CD4-positive, alpha-beta memory T cell (primary cell): ENCODE data around the gene PLXDC2. TPM values are rescaled to one million over a fixed set of nuclear protein-coding genes. Genes with fewer than 3 reads are reported as not detected.

Source experiments
- CTCF ChIA-PET: fragments of 350-600 bp; sonication (Branson Sonifier 250); formaldehyde crosslinking; loops from one replicate; lab custom pipeline; 2021; ENCODE audit warnings: inconsistent platforms; ENCODE audit not compliant: partially characterized antibody; lab: Charles Lee
- POLR2A ChIA-PET: fragments of 350-600 bp; sonication (Branson Sonifier 250); formaldehyde crosslinking; loops from one replicate; lab custom pipeline; 2021; ENCODE audit not compliant: partially characterized antibody; lab: Charles Lee
- DNase-seq, 5 donors: peaks; one replicate each; pipeline versions ENCODE4 v3.0.0 to v3.0.0-alpha.2; 2020 to 2022; ENCODE audit warnings: mixed read lengths in 1 of 5
- H3K27ac ChIP-seq: one replicate; pipeline ENCODE4 v1.7.0; 2013; ENCODE audit warnings: low read depth, low read length
- H3K27me3 ChIP-seq: 2 replicates; pipeline ENCODE4 v1.7.0; 2013; ENCODE audit warnings: mild to moderate bottlenecking, low read length, moderate library complexity; ENCODE audit not compliant: insufficient read depth
- H3K36me3 ChIP-seq: 2 replicates; pipeline ENCODE4 v1.7.0; 2013; ENCODE audit warnings: mild to moderate bottlenecking, low read length, moderate library complexity; ENCODE audit not compliant: insufficient read depth
- H3K4me1 ChIP-seq: 2 replicates; pipeline ENCODE4 v1.7.0; 2013; ENCODE audit warnings: mild to moderate bottlenecking, low read length, moderate library complexity; ENCODE audit not compliant: insufficient read depth
- H3K4me3 ChIP-seq, 2 donors: one replicate each; pipeline ENCODE4 v1.7.0; 2013; ENCODE audit warnings: low read length in 2 of 2, mild to moderate bottlenecking in 1 of 2
- H3K9me3 ChIP-seq, 2 donors: one replicate each; pipeline ENCODE4 v1.7.0; 2013; ENCODE audit warnings: low read length in 2 of 2, control low read depth in 1 of 2; ENCODE audit not compliant: control insufficient read depth in 1 of 2
- H3K27ac Mint-ChIP-seq, 7 donors: one replicate each; pipeline ENCODE4 v1.8.0; 2020 to 2021; ENCODE audit warnings: mixed read lengths in 7 of 7, mild to moderate bottlenecking in 6 of 7, inconsistent platforms in 3 of 7, moderate library complexity in 3 of 7
- H3K27me3 Mint-ChIP-seq, 2 donors: one replicate each; pipeline ENCODE4 v1.8.0; 2020 to 2021; ENCODE audit warnings: mixed read lengths in 2 of 2
- H3K36me3 Mint-ChIP-seq, 2 donors: one replicate each; pipeline ENCODE4 v1.8.0; 2020 to 2021; ENCODE audit warnings: mixed read lengths in 2 of 2, inconsistent platforms in 1 of 2, mild to moderate bottlenecking in 1 of 2
- H3K4me1 Mint-ChIP-seq, 4 donors: one replicate each; pipeline ENCODE4 v1.8.0; 2020 to 2021; ENCODE audit warnings: mixed read lengths in 4 of 4, mild to moderate bottlenecking in 1 of 4
- H3K4me3 Mint-ChIP-seq, 8 donors: one replicate each; pipeline ENCODE4 v1.8.0; 2020 to 2021; ENCODE audit warnings: mixed read lengths in 8 of 8, mild to moderate bottlenecking in 7 of 8, moderate library complexity in 6 of 8, inconsistent platforms in 3 of 8
- H3K9me3 Mint-ChIP-seq, 8 donors: one replicate each; pipeline ENCODE4 v1.8.0; 2020 to 2021; ENCODE audit warnings: mixed read lengths in 8 of 8, mild to moderate bottlenecking in 5 of 8, inconsistent platforms in 3 of 8, moderate library complexity in 1 of 8
- intact Hi-C: fragments of 100-400 bp; cut with micrococcal nuclease; formaldehyde crosslinking; loops from one replicate; pipeline ENCODE4 v1.15.1; 2023
- polyA plus RNA-seq, 2 donors: library from polyadenylated mRNA; unstranded; fragments of 300-500 nt; fragmentation: Illumina TruSeq; gene quantifications; one replicate each; pipeline ENCODE4 v1.2.3, GENCODE V29; 2021
- total RNA-seq, 2 experiments: library from RNA; stranded (reverse); gene quantifications; one replicate each; pipeline ENCODE4 v1.2.3, GENCODE V29; 2021

PLXDC2 gene
- total and polyA plus RNA-seq, 4 experiments from 2014 or later, result 0.90 to 1.2 TPM; not detected in 2

DNA sequence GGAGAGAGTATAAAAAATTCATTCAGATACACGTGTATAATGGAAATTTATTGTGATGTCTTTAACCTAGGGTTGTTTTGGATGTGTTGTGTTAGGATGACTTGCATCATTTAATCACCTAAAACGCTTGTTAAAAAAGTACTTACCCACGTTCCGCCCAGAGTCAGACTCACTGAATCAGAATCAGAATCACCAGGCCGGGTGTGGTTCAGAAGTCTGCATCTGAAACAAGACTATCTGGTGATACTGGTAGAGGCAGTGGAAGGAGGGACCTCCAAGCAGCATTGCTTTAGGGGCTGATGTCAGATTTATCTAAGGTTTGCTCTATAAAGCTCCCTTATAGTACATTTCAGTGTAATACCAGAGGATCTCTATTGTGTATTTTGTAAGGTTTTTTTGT is 20.5 kb upstream of the PLXDC2 start:
- POLR2A ChIA-PET, result no interaction called here
- no peaks in the 10 kb centered on the region for H3K27me3 ChIP-seq
- H3K9me3 ChIP-seq, result peaks cover 0 to 4% of the 10 kb centered on the region in 2 donors
- H3K4me3 Mint-ChIP-seq, result no peak overlapping the region
- CTCF ChIA-PET, result no interaction called here
- no peaks in the 10 kb centered on the region for H3K4me1 Mint-ChIP-seq
- intact Hi-C loops, result no loop called here
- no peak for DNase-seq
- no peak overlapping the region for H3K27ac ChIP-seq
- no peak overlapping the region for H3K27ac Mint-ChIP-seq
- no peaks in the 10 kb centered on the region for H3K36me3 Mint-ChIP-seq
- no peak overlapping the region for H3K4me3 ChIP-seq
- H3K9me3 Mint-ChIP-seq, result peaks cover 0 to 5% (median 2%) of the 10 kb centered on the region in 8 donors
- H3K4me1 ChIP-seq, result no peaks in the 10 kb centered on the region
- no peaks in the 10 kb centered on the region for H3K36me3 ChIP-seq
- no peaks in the 10 kb centered on the region for H3K27me3 Mint-ChIP-seq

DNA sequence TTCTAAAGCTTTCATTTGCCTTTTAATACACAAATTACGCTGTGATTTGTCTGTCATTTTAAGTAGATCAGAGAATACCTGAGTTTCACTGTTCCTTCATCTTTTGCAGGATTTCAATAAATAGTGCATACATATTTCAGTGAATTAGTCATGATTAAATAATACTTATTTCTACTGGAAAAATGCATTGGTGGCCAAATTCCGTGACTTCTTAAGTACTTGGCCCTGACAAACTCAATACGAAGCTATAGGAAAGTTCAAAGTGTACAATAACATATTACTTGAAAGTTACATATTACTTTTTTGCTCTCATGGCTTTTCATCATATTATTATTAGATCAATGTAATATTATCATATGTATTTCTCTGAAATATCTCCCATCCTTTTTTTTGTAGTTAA is 16.1 kb upstream of the PLXDC2 start:
- no peaks in the 10 kb centered on the region for H3K27me3 Mint-ChIP-seq
- CTCF ChIA-PET, result no interaction called here
- peaks cover 0 to 12% (median 4%) of the 10 kb centered on the region in 8 donors for H3K9me3 Mint-ChIP-seq
- intact Hi-C loops, result no loop called here
- no peak overlapping the region for H3K4me3 Mint-ChIP-seq
- H3K27me3 ChIP-seq, result no peaks in the 10 kb centered on the region
- H3K36me3 Mint-ChIP-seq, result no peaks in the 10 kb centered on the region
- H3K27ac Mint-ChIP-seq, result no peak overlapping the region
- no peaks in the 10 kb centered on the region for H3K4me1 ChIP-seq
- no peaks in the 10 kb centered on the region for H3K4me1 Mint-ChIP-seq
- no peaks in the 10 kb centered on the region for H3K36me3 ChIP-seq
- H3K27ac ChIP-seq, result no peak overlapping the region
- H3K9me3 ChIP-seq, result peaks cover 0 to 4% of the 10 kb centered on the region in 2 donors
- H3K4me3 ChIP-seq, result no peak overlapping the region
- POLR2A ChIA-PET, result no interaction called here
- DNase-seq, result no peak

DNA sequence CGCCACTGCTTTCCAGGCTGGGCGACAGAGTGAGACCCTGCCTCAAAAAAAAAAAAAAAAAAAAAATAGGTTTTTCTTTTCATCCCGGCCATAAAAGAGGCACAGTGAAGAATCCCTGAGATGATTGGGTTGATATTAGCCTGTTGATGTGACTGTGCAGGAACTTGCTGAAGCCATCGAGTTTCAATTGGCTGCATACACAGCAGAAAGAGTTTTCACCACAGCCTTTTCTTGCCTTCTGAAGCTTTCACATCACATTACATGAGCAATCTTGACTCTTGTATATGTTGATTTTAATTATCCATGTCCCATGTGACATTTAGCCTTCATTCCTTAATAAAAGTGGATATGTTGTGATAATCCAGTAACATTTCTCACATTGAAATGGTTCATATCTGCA is 14.9 kb upstream of the PLXDC2 start:
- H3K27ac Mint-ChIP-seq, result no peak overlapping the region
- CTCF ChIA-PET, result no interaction called here

DNA sequence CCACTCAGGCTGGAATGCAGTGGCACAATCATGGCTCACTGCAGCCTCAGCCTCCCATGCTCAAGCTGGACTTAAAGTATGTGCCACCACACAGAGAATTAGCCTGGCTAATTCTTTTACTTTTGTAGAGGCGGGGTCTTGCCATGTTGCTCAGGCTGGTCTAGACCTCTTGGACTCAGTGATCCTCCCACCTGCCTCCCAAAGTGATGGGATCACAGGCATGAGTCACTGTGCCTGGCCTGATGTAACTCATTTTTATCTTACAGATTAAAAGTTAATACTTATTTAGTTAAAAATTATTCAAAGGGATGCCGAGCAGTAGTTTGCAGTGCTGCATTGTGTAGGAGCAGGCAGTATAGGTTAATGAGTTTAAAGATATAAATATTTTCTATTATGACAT is 12.6 kb upstream of the PLXDC2 start:
- peaks cover 0 to 3% of the 10 kb centered on the region in 2 donors for H3K9me3 ChIP-seq
- H3K27me3 ChIP-seq, result no peaks in the 10 kb centered on the region
- Mint-ChIP-seq H3K4me1 (no peaks in the 10 kb centered on the region), H3K36me3 (no peaks in the 10 kb centered on the region), H3K9me3 (peaks cover 0 to 14% (median 5%) of the 10 kb centered on the region in 8 donors), H3K4me3 (no peak overlapping the region), H3K27me3 (no peaks in the 10 kb centered on the region), H3K27ac (no peak overlapping the region)
- no peaks in the 10 kb centered on the region for H3K4me1 ChIP-seq
- ChIA-PET POLR2A (no interaction called here), CTCF (no interaction called here)
- no peak overlapping the region for H3K27ac ChIP-seq
- no peak for DNase-seq
- no peaks in the 10 kb centered on the region for H3K36me3 ChIP-seq
- no peak overlapping the region for H3K4me3 ChIP-seq
- intact Hi-C loops, result no loop called here

More for the DNA sequence above, 14.9 kb upstream of the PLXDC2 start:
- Histone ChIP-seq H3K36me3 (no peaks in the 10 kb centered on the region), H3K27me3 (no peaks in the 10 kb centered on the region), H3K4me3 (no peak overlapping the region), H3K27ac (no peak overlapping the region), H3K9me3 (peaks cover 0 to 4% of the 10 kb centered on the region in 2 donors), H3K4me1 (no peaks in the 10 kb centered on the region)
- no peaks in the 10 kb centered on the region for H3K36me3 Mint-ChIP-seq
- H3K9me3 Mint-ChIP-seq, result peaks cover 0 to 18% (median 5%) of the 10 kb centered on the region in 8 donors
- POLR2A ChIA-PET, result no interaction called here
- intact Hi-C loops, result no loop called here
- no peak for DNase-seq
- no peak overlapping the region for H3K4me3 Mint-ChIP-seq
- no peaks in the 10 kb centered on the region for H3K27me3 Mint-ChIP-seq
- no peaks in the 10 kb centered on the region for H3K4me1 Mint-ChIP-seq

DNA sequence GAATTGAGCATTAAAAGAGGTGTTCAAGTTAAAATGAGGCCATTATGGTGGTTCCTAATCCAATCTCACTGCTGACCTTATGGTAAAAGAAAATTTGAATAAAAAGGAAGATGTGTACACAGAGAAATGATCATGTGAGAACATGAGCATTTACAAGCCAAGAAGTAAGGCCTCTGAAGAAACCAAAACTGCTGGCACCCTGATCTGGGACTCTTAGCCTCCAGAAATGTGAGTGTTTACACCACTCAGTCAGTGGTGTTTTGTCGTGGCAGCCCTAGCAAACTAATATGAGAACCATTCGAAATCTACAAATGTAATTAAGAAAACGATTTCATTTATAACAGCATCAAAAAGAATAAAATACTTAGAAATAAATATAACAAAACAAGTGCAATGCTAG is 6.8 kb upstream of the PLXDC2 start:
- no peak overlapping the region for H3K4me3 Mint-ChIP-seq
- POLR2A ChIA-PET, result no interaction called here
- DNase-seq, result no peak
- Histone ChIP-seq H3K36me3 (no peaks in the 10 kb centered on the region), H3K4me3 (no peak overlapping the region), H3K9me3 (no peaks in the 10 kb centered on the region), H3K4me1 (no peaks in the 10 kb centered on the region), H3K27me3 (no peaks in the 10 kb centered on the region), H3K27ac (no peak overlapping the region)
- no peaks in the 10 kb centered on the region for H3K4me1 Mint-ChIP-seq
- no peaks in the 10 kb centered on the region for H3K36me3 Mint-ChIP-seq
- H3K27ac Mint-ChIP-seq, result no peak overlapping the region
- peaks cover 0 to 19% (median 6%) of the 10 kb centered on the region in 8 donors for H3K9me3 Mint-ChIP-seq
- intact Hi-C loops, result no loop called here
- H3K27me3 Mint-ChIP-seq, result peaks cover 0 to 1% of the 10 kb centered on the region in 2 donors
- CTCF ChIA-PET, result no interaction called here

DNA sequence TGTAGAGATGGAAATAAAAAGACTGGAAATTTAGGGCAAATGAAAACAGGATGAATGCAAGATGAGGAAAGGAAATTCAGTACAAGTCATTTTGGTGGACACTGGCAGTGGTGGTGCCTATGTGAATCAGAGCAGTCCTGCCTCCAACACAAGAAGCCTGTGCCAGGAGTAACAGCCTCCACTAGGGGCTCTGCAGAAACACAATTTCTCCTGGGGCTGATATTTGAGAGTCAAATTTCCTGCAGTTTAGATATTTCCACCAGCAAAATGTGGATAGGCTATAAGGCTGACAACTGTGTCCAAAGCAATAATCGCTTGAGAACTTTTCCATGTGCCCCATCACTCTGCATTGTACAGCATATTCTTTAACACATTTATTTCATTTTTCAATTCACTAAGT is 4.7 kb upstream of the PLXDC2 start:
- Histone ChIP-seq H3K9me3 (no peaks in the 10 kb centered on the region), H3K27me3 (no peaks in the 10 kb centered on the region), H3K4me3 (no peak overlapping the region), H3K36me3 (no peaks in the 10 kb centered on the region), H3K4me1 (no peaks in the 10 kb centered on the region), H3K27ac (no peak overlapping the region)
- intact Hi-C loops, result no loop called here
- no peak for DNase-seq
- CTCF ChIA-PET, result no interaction called here
- no peaks in the 10 kb centered on the region for H3K36me3 Mint-ChIP-seq
- no peaks in the 10 kb centered on the region for H3K4me1 Mint-ChIP-seq
- POLR2A ChIA-PET, result no interaction called here
- peaks cover 4 to 7% of the 10 kb centered on the region in 2 donors for H3K27me3 Mint-ChIP-seq
- no peak overlapping the region for H3K4me3 Mint-ChIP-seq
- peaks cover 0 to 7% (median 3%) of the 10 kb centered on the region in 8 donors for H3K9me3 Mint-ChIP-seq
- H3K27ac Mint-ChIP-seq, result no peak overlapping the region

DNA sequence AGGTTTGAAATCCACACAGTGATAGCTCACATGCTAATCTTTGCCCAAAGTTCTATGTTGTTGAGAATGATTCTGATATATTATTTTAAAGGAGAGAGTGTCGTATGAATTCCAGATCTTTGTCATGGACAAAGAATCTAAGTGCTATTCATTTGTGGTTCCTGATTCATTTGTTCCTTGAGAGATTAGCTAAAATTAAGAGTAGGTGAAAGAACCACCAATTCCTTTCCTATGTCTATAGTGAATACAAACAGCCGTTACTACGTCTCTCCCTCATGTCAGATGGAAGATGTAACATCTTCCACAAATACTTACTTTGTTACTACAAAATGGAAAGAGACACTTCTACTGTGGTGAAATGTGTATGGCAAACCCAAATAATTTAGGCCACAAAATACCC is 3.3 kb upstream of the PLXDC2 start:
- no peak overlapping the region for H3K27ac ChIP-seq
- H3K4me3 ChIP-seq, result no peak overlapping the region
- Mint-ChIP-seq H3K27me3 (peaks cover 4 to 19% of the 10 kb centered on the region in 2 donors), H3K9me3 (peaks cover 0 to 7% (median 3%) of the 10 kb centered on the region in 8 donors), H3K4me1 (peaks cover 0 to 7% (median under 1%) of the 10 kb centered on the region in 4 donors), H3K36me3 (no peaks in the 10 kb centered on the region), H3K27ac (no peak overlapping the region), H3K4me3 (no peak overlapping the region)
- H3K4me1 ChIP-seq, result no peaks in the 10 kb centered on the region
- no peak for DNase-seq
- H3K9me3 ChIP-seq, result no peaks in the 10 kb centered on the region
- intact Hi-C loops, result no loop called here
- H3K27me3 ChIP-seq, result no peaks in the 10 kb centered on the region
- no peaks in the 10 kb centered on the region for H3K36me3 ChIP-seq
- ChIA-PET POLR2A (no interaction called here), CTCF (no interaction called here)
